SU-DHL-6 (cell line): ENCODE measurements around the gene CRISPLD2.

Source experiments
- H2AFZ ChIP-seq: fragments of 200-600 bp; sonication (generic); 2 replicates; pipeline ENCODE4 v1.6.1; 2014; ENCODE audit warnings: low read depth, mild to moderate bottlenecking, moderate library complexity, mixed read lengths, antibody characterized with exemption, low read length; ENCODE audit not compliant: severe bottlenecking
- H3F3A ChIP-seq: fragments of 200-600 bp; shearing (Covaris generic); 2 replicates; pipeline ENCODE4 v1.6.0; 2016; ENCODE audit warnings: antibody characterized with exemption, mild to moderate bottlenecking; ENCODE audit not compliant: insufficient read depth
- H3K27ac ChIP-seq: fragments of 200-600 bp; sonication (generic); 2 replicates; pipeline ENCODE4 v1.5.1; 2016; ENCODE audit warnings: low read depth, mild to moderate bottlenecking, low read length, moderate library complexity, mixed read lengths
- H3K27me3 ChIP-seq: fragments of 200-600 bp; sonication (generic), shearing (Covaris generic); 2 replicates; pipeline ENCODE4 v1.6.0; 2014; ENCODE audit warnings: mild to moderate bottlenecking, low read length
- H3K36me3 ChIP-seq: fragments of 200-600 bp; sonication (generic); 2 replicates; pipeline ENCODE4 v1.6.1; 2014; ENCODE audit warnings: mild to moderate bottlenecking, low read length, mixed read lengths
- H3K4me2 ChIP-seq: fragments of 300-600, 200-600 bp; shearing (Covaris generic), sonication (generic); 2 replicates; pipeline ENCODE4 v1.6.0; 2014; ENCODE audit warnings: low read length, low read depth, mild to moderate bottlenecking; ENCODE audit not compliant: poor library complexity, severe bottlenecking
- H3K4me3 ChIP-seq: fragments of 200-600 bp; sonication (generic); 2 replicates; pipeline ENCODE4 v1.5.1; 2014; ENCODE audit warnings: antibody characterized with exemption, low read length, mild to moderate bottlenecking, mixed read lengths; ENCODE audit not compliant: insufficient read depth, poor library complexity, severe bottlenecking
- H3K79me2 ChIP-seq: fragments of 200-600 bp; sonication (generic); 2 replicates; pipeline ENCODE4 v1.6.1; 2014; ENCODE audit warnings: mild to moderate bottlenecking, low read length, moderate library complexity; ENCODE audit not compliant: insufficient read depth
- H3K9ac ChIP-seq: fragments of 200-600 bp; sonication (generic); 2 replicates; pipeline ENCODE4 v1.7.0; 2014; ENCODE audit warnings: mild to moderate bottlenecking, low read length
- H3K9me2 ChIP-seq: fragments of 200-600 bp; sonication (generic); replicated peaks from 2 replicates; pipeline ENCODE4 v1.6.1; 2014; ENCODE audit warnings: low read length; ENCODE audit not compliant: insufficient read depth
- H3K9me3 ChIP-seq: fragments of 200-600 bp; sonication (generic); 2 replicates; pipeline ENCODE4 v1.6.1; 2014; ENCODE audit warnings: low read length, mixed read lengths; ENCODE audit not compliant: insufficient read depth
- H4K20me1 ChIP-seq: fragments of 200-600 bp; sonication (generic); 2 replicates; pipeline ENCODE4 v1.6.1; 2014; ENCODE audit warnings: low read depth, mild to moderate bottlenecking, antibody characterized with exemption, low read length, moderate library complexity, mixed read lengths
- EZH2phosphoT487 ChIP-seq: fragments of 200-600 bp; sonication (generic), shearing (Covaris generic); conservative IDR thresholded peaks from 2 replicates; pipeline ENCODE4 v1.6.1; 2018; ENCODE audit warnings: mild to moderate bottlenecking, antibody characterized with exemption, low read length, moderate library complexity, mixed read lengths
- TF ChIP-seq, protein P1 (sequence below): fragments of 200-600 bp; sonication (generic); IDR thresholded peaks from one replicate; pipeline ENCODE4 v1.5.1; 2017; ENCODE audit warnings: antibody characterized with exemption, mild to moderate bottlenecking, low read length, moderate library complexity; ENCODE audit not compliant: insufficient read depth, poor library complexity, severe bottlenecking

Gene CRISPLD2

DNA sequence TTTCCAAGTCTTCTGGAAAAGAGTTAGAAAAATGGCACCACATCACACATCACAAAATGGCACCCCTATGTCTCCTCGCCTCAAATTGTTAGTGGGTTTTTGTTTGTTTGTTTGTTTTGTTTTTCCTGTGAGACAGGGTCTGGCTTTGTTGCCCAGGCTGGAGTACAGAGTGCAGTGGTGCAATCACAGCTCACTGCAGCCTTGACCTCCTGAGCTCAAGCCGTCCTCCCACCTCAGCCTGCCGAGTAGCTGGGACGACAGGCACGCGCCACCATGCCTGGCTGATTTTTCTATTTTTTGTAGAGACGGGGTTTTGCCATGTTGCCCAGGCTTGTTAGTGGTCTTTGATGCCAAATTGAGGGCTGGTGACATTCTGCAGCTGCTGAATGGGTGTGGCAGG lies 3.8 kb upstream of the CRISPLD2 start:
- TF ChIP-seq EZH2phosphoT487: no peak
- TF ChIP-seq, protein P1, sequence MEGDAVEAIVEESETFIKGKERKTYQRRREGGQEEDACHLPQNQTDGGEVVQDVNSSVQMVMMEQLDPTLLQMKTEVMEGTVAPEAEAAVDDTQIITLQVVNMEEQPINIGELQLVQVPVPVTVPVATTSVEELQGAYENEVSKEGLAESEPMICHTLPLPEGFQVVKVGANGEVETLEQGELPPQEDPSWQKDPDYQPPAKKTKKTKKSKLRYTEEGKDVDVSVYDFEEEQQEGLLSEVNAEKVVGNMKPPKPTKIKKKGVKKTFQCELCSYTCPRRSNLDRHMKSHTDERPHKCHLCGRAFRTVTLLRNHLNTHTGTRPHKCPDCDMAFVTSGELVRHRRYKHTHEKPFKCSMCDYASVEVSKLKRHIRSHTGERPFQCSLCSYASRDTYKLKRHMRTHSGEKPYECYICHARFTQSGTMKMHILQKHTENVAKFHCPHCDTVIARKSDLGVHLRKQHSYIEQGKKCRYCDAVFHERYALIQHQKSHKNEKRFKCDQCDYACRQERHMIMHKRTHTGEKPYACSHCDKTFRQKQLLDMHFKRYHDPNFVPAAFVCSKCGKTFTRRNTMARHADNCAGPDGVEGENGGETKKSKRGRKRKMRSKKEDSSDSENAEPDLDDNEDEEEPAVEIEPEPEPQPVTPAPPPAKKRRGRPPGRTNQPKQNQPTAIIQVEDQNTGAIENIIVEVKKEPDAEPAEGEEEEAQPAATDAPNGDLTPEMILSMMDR: no peak
- no peaks in the 10 kb centered on the region for H3K27me3 ChIP-seq
- H3F3A ChIP-seq: no peaks in the 10 kb centered on the region
- H3K9me3 ChIP-seq: no peaks in the 10 kb centered on the region
- H3K9ac ChIP-seq: no peak overlapping the region
- no peaks in the 10 kb centered on the region for H3K9me2 ChIP-seq
- H2AFZ ChIP-seq: no peak overlapping the region
- no peaks in the 10 kb centered on the region for H3K36me3 ChIP-seq
- no peak overlapping the region for H3K27ac ChIP-seq
- no peaks in the 10 kb centered on the region for H4K20me1 ChIP-seq
- no peak overlapping the region for H3K4me2 ChIP-seq
- no peak overlapping the region for H3K4me3 ChIP-seq
- H3K79me2 ChIP-seq: no peaks in the 10 kb centered on the region

DNA sequence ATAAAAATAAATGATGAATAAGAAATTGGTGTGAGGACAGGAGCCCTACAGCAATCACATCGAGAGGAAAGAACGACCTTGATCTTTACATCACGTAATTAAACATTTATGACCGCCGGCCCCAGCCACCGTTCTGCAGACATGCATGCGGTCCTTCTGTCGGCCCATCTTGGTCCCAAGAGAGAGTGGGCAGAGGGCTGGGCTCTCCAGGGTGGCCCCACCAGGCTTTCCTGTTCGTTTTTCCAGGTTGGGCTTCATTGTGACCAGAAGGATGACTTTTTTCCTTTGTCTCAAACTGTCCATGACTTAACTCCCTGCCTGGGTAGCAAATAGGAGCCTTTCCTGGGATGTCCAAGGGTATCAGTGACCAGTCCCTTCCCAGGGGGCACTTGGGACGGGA lies 3.3 kb upstream of the CRISPLD2 start:
- TF ChIP-seq, protein P1: no peak
- no peak for TF ChIP-seq EZH2phosphoT487

DNA sequence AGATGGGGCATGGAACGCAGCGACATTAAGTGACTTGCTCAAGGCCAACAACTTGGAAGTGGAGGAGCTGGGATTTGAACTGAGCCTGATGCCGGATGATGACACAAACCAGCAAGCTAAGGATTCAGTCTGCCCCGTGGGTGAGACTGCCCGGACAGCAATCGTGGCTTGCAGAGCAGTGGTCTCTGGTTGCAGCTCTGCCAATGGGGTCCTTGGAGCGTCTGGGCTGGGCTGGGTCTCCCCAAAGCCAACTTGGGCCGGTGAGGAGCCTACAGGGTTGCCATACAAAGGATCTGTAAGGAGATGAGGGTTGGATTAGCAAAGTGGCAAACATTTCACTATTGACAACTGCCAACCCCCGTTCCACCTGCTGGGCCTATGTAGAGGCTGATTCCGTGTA lies 2.6 kb upstream of the CRISPLD2 start:
- TF ChIP-seq, protein P1: no peak
- no peak for TF ChIP-seq EZH2phosphoT487
- no peak overlapping the region for H3K4me3 ChIP-seq
- no peaks in the 10 kb centered on the region for H3K36me3 ChIP-seq
- no peak overlapping the region for H3K9ac ChIP-seq
- H3K27ac ChIP-seq: no peak overlapping the region
- H3K79me2 ChIP-seq: no peaks in the 10 kb centered on the region
- H3K9me2 ChIP-seq: no peaks in the 10 kb centered on the region
- no peaks in the 10 kb centered on the region for H3F3A ChIP-seq
- no peak overlapping the region for H2AFZ ChIP-seq
- H3K4me2 ChIP-seq: no peak overlapping the region
- H3K9me3 ChIP-seq: no peaks in the 10 kb centered on the region
- H4K20me1 ChIP-seq: no peaks in the 10 kb centered on the region
- H3K27me3 ChIP-seq: no peaks in the 10 kb centered on the region

More for the DNA sequence above, 3.3 kb upstream of the CRISPLD2 start:
- no peaks in the 10 kb centered on the region for H3K9me3 ChIP-seq
- H3F3A ChIP-seq: no peaks in the 10 kb centered on the region
- no peak overlapping the region for H3K4me3 ChIP-seq
- no peaks in the 10 kb centered on the region for H3K79me2 ChIP-seq
- no peak overlapping the region for H2AFZ ChIP-seq
- no peak overlapping the region for H3K9ac ChIP-seq
- no peak overlapping the region for H3K4me2 ChIP-seq
- no peaks in the 10 kb centered on the region for H3K9me2 ChIP-seq
- no peaks in the 10 kb centered on the region for H3K36me3 ChIP-seq
- H3K27ac ChIP-seq: no peak overlapping the region
- no peaks in the 10 kb centered on the region for H4K20me1 ChIP-seq
- no peaks in the 10 kb centered on the region for H3K27me3 ChIP-seq
